Retina (tissue), 1 donor: ENCODE data around the gene PKD2L1.
A peak's percentile ranks its signal among the peaks of the same experiment; 100 is the strongest.
"Not testable (repeated sequence)": the region's sequence is repeated elsewhere in the genome, so short reads cannot be mapped to it uniquely, and the experiment has no call there.

Experiments
- DNase-seq: peaks from one replicate; pipeline ENCODE4 v3.0.0-alpha.2; 2016

Gene PKD2L1

DNA sequence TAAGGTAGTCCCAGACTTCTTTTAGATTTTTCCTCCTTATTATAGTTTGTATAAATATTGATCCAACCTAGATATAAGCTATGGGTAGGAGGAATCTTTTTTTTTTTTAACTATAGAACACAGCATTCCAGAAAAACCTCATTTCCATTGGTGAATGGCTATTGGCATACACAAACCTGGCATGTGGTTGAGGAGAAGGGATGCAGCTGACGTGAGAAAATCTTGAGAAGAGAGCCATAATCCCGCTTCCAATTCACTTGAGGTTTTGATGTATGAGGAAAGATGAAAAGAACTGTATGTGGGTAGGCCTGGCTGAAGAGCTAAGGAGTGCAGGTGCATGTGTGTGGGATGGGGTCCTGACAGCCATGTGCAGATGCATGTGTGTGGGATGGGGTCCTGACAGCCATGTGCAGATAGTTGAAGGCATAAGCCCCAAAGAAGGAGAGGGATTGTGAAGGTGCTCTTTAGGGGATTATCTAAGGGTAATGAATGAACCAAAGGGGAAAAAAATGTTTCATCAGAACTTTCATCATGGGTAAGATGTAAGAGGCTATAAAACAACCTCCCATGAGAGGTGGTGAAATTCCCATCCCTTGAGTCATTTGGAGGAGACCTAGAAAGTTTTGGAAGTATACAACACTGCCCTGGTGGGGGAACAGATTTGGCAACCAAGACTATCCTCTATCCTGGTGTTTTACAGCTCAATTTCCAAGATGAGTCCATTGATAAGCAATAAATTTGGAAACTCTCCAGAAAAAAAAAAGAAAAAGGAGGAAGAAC, 3.8 kb upstream of the PKD2L1 start:
- no peak for DNase-seq

DNA sequence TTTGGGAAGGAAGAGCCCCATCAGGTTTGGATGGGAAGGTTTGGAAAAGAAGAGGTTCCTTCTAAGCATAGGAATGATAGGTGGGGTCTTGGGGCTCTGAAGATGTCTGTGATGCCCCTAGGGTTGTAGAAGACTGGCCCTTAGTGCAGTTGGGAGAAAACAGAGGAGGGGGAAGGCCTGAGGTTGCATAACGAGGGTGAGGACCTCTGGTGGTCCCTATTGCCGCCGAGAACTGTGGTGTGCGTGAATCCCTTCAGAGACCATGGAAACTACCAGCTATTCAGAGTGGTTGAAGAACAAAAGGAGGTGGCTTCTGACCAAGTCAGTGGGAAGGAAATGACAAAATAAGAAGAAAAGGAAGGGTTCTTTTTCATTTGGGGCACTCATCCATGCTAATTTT, 3.1 kb upstream of the PKD2L1 start:
- DNase-seq, result no peak

DNA sequence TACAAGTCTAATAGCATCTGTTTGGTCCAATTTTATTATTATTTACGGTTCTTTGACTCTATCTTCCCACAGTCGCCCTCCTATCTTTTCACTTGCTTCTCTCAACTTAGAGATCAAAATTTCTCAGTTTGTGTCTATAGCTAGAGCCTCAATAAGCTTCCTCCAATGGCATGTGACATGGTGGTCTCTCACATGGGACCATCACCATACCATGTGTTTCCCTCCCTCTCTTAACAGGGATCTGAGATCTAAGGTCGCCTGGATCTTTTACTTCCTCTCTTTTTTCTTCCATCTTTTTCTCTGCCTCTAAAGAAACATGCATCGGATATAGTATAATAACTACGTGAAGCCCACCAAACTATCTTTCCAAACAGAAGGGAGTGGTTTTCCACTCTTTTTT, 1.8 kb downstream of the PKD2L1 start:
- no peak for DNase-seq

DNA sequence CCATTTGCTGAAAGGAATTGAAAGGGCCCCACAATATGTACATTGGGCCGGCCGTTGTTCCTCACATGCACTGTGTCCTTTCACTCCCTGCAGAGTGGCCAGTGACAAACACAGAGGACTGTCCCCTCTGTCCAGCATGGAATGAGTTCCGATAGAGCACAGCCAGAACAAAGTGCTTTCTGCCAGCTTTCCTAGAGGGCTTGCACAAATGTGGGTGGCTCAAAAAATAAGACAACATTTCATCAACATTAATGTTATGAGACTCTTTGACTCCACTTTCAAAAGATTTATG, 2.4 kb downstream of the PKD2L1 start:
- no peak for DNase-seq

DNA sequence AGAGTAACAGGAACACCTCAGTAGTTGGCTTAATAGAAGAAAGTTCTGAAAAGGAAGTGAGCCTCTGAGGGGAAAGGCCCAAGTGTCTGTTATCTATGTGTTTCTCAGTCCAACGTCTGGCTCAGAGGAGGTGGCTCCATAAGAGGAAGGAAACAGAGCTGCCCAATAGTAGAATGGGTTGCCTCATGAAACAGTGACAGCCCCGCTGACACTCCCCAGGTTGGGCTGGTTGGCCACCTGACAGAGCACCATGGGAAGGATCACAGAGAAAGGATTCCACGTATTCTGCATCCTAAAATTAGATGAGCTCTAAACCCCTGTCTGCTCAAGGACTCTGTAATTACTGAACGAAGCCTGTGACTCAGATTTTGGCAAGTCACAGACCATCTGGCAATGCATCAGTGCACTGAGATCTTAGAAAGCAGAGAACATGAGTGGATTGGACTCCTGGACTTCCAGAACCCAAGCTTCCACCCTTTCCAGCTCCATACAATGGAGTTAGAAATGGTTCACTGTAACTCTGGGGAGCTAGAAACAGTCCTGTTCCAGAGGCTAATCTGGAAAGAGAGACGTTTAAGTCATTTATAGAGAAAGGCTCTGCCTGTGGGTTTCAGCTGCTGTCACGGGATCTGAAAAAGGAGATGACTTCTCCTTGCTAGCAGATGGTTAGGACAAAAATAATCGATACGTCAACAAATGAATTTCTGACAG, 2.9 kb downstream of the PKD2L1 start:
- DNase-seq, result no peak

DNA sequence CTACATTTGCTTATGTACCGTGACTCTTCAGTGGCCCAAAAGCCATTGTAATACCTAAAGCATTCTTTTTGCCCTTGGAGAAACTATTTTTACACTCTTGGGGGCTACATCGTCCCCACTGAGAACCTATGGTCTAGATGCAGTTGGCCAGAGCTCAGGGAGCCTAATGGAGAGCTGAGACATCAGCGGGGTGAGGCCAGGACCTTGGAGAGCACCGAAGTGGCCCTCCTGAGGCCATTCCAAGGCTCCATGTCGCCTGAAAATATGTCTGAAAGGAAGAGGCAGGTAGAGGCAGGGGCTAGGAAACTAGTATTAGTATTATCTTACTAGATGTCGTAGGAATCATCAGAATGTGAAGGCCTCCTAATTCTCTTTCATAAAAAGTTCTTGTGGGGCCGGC, 4.9 kb downstream of the PKD2L1 start:
- DNase-seq, result no peak

DNA sequence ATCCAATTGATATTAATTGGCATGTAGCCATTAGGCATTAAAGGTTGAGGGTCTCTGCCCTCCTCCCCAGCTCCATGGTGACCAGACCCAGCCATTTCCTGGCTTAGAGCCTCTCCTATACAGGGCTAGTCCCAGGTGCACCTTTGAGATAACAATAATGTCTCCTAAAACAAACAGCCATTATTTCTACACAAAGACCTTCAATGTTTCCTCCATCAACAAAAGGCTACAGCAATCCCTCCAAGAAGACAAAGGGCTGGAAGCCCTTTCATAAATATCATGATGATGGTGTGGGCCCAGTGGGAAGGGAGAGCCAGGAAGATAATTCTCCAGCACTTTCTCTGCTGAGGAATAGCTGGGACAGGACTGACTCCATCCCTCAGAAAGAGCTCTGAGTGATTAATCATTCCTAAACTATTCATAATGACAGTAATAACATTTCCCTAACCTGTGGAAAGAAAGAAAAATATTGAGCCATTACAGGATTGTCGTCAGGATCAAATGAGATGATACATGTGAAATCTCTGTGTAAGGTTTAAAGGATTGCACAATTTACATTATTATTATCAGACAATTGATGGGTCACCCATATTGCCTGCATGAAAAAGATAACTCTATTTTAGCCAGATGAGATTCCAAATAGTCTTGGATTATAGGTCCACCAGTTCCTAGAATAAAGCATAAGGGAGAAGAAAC, 10.2 kb downstream of the PKD2L1 start:
- DNase-seq, result no peak

DNA sequence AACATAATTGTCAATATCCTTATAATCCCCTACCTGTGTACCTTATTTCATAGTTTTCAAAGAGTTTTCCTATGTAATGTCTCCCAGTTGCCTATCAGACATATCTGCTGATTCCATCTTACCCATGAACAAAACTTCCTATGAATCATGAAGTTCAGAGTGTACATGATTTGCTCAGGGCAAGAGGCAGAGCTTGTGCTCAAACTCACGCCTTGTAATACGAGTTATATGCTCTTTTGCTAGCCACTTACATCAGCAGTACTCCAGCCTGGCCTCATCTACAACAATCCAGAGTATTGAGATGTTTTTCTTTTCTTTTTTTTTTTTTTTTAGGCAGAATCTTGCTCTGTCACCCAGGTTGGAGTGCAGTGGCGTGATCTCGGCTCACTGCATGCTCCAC, 11.8 kb downstream of the PKD2L1 start:
- DNase-seq, result no peak

DNA sequence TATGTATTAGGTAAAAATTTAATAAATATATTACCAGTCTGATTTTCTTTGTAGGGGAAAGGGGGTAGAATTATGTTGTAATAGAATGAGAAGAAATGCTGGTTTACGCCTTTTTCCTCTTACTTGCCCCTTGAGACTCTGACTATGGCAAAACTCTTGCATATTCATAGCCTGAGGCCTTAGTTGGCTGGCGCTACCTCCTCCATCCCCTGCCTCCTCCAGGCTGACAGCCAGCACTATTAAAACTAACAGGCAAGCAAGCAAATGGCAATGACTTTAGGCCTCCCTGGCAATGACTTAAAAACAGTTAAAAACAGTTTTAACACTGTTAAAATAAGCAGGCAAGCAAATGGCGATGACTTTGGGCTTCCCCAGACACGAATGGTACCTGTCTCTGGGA, 14.4 kb downstream of the PKD2L1 start:
- no peak for DNase-seq

DNA sequence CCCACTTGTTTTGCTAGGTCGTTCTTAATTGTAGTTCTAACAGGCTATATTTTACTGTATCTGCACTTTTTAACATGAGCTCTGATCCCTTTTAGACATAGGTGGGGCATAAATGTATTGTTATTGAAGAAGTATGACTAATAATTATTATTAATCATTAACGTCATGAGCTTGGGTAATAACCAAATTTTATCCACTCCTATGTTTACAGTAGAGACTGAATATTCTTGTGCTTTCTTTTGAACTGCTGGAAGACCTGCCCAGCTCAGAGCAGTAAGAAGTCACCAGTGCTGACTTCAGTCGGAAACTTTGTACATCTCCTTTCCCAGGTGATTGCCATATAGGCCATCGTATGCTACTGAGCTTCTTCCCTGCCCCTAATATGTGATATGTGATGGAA, 18.7 kb downstream of the PKD2L1 start:
- DNase-seq, result no peak

DNA sequence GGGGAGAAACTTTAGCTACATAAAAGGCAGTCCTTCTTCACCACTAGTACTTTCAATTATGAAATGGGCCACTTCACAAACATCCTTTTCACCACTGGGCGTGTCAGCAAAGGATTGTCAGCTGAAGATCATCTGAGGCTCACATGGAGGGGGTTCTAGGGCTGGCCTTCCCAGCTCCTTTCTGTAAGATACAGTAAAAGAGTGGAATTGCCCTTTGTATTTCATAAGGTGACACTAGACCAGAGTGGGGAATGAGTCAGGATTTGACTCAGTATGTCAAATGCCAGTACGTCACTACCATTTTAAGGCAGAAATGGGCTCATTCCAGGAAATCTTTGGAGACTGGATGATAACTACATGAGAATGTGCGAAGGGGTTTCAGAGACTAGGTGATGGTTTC, 22.3 kb downstream of the PKD2L1 start:
- DNase-seq, result no peak

DNA sequence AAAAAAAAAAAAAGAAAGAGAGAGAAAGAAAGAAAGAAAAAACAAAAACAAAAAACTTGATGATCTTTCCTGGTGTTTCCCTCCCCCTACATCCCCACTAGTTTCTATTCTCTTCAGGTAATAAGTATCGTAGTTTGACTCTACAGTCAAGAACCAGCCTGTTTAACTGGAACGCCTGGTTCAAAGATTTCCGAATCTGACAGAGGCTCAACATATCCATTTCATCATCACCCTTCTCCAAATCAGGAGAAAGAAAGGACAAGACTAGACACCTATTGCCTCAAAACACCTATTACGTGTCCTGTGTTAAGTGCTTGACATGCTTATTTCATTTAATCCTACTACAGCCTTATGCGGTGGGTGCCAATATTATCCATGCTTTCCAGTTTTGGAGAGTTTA, 23.2 kb downstream of the PKD2L1 start:
- DNase-seq, result no peak

DNA sequence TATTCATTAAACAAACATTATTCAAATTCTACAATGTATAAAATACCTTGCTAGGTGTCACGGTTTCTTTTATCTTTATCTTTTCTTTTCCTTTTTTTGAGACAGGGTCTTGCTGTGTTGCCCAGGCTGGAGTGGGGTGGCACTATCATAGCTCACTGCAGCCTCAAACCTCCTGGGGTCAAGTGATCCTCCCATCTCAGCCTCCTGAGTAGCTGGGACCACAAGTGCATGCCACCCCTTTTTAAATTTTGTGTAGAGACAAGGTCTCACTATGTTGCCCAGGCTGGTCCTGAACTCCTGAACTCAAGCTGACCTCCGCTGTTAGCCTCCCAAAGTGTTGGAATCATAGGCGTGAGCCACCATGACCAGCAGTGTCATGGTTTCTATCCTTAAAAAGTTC, 25.6 kb downstream of the PKD2L1 start:
- DNase-seq, result no peak

DNA sequence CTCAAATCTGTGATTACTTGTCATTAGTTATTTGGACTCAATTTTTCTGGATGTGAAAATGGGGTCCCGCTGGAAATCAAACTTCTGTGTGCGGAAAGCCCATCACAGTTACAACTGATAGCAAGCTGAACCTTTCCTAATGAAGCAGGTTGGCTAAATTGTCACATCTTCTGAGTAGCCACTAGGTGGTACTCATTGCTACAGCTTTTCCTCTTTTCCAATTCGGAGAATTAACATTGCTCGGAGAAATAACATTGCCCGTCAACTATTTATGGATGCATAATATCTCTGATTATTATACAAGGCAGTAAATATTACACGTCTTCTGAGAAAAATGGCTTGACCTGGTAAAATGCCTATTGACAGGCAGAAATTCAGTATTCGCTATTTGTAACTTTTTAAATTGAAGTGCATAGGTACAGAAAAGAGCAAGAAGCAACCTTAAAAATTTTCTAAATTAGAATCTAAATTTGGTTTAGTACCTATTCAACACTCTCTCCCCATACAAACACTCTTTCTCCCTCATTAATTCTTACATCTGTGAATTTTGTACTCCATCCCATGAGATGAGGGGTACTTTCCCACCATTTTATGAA, 26.2 kb downstream of the PKD2L1 start:
- DNase-seq, result peak; percentile 13

DNA sequence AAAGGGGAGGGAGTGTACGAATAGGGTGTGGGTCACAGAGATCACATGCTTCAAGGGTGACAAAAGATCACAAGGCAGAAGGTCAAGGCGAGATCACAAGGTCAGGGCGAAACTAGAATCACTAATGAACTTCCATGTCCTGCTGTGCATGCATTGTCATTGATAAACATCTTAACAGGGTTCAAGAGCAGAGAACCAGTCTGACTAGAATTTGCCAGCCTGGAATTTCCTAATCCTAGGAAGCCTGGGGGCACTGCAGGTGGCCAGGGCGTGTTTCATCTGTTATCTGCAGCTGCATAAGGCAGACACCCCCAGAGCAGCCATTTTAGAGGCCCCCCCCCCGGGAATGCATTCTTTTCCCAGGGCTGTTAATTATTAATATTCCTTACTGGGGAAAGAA, 28.9 kb downstream of the PKD2L1 start:
- DNase-seq, result not testable (repeated sequence)

DNA sequence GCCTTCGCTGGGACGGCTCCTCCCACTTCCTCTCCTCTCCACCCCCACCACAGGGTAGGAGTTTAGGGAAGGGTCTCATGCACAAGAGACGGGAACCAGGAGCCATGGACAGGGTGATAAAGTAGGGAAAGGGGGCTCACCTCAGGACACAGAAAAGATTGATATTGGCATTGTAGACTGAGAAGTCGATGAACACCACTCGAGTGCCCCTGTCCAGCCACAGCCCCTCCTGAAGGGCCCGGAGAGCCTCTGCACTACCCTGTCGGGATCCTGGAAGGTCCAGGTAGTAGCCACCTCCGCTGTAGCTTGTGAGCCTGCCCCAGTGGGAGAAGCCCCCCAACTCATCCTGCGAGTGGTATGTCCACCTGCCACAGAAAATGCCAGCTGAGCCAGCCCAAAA, 32.8 kb downstream of the PKD2L1 start:
- DNase-seq, result no peak

DNA sequence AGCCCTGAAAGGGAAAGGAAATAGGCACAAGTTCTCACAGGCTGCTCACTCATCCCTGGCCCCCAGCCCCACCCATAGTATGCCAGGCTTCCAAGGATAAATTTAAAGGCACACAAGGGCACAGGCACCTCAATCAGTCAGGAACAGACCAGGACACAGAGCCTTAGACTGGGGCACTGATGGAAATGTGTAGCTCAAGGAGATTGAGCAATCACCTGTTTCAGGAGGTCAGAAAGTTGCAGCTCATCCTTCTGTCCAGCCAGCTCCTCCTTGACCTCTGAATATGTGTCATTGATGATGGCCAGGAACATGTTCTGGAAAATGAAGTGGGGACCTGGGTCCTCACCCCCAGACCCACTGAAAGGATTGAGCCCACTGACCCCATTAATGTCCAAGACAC, 37.0 kb downstream of the PKD2L1 start:
- DNase-seq, result no peak

DNA sequence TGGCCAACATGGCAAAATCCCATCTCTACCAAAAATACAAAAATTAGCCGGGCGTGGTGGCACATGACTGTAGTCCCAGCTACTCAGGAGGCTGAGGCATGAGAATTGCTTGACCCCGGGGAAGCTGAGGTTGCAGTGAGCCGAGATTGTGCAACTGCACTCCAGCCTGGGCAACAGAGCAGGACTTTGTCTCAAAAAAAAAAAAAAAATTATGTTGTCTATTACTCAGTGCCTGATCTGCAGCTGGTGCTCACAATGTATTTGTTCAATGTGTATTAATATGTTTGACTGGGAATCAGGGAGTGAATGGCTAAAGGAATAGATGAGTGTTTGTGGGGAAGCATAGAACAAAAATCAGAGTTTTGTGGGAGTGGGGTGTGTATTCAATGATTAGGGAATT, 37.7 kb downstream of the PKD2L1 start:
- not testable (repeated sequence) for DNase-seq

DNA sequence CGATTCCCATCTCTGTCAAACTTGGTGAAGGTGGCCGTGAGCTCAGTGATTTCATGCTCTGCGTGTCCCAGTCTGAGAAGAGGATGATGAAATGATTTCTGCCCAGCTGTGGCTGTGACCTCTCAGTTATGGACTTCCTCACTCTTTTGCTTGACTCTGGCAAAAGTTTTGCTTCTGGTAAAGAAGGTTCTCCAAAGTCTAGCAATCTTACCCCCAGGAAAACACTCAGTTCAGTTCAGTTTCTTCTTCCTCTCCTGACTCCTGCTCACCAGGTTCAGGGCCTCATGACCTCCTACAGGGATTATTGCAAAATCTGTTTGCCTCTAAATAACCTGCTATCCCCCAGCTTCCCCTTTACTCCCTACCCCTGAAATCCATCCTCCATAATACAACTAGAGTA, 38.7 kb downstream of the PKD2L1 start:
- DNase-seq, result no peak

DNA sequence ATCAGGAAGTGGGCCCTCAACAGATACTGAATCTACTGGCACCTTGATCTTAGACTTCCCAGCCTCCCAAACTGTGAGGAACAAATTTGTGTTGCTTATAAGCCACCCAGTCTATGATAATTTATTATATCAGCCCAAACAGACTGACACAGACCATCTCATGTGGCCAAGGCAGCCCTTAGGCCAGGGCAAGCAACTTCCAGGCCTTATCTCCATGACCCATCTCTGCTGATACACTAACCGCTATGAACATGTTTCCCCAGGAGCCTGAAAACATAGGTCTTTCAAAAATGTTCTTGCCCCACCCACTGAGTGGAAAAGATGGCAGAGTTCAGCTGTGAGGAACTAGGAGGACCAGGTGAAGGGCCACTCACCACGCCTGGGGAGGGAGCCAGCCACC, 40.4 kb downstream of the PKD2L1 start:
- no peak for DNase-seq

DNA sequence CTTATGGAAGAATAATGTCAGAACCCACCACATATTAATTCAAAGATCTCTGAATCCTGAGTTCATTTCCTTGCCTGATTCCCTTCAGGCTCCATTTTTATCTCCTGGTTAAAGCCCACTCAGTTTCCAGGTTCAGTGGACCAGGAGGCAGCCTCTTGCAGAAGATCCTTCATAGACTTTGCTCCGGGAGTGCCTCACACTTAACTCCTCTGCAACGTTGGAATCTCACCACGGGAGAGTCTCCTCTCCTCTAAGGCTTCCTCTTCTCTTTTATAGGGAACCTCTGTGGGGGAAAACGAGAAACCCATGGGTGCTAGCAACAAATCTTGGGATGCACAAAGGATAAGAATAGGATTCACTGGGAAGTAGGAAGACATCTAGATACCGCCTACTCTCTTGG, 41.8 kb downstream of the PKD2L1 start:
- no peak for DNase-seq

DNA sequence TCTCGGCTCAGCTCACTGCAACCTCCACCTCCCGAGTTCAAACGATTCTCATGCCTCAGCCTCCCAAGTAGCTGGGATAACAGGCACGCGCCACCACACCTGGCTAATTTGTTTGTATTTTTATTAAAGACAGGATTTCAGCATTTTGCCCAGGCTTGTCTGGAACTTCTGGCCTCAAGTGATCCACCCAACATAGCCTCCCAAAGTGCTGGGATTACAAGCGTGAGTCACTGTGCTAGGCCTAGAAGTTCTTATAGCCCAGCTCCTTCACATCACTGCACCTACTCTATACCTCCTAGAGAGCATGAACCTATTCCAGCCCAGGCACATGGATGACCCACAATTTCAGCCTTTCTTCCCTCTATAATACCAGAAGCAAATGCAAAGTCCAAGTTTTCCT, 42.3 kb downstream of the PKD2L1 start:
- DNase-seq, result no peak

DNA sequence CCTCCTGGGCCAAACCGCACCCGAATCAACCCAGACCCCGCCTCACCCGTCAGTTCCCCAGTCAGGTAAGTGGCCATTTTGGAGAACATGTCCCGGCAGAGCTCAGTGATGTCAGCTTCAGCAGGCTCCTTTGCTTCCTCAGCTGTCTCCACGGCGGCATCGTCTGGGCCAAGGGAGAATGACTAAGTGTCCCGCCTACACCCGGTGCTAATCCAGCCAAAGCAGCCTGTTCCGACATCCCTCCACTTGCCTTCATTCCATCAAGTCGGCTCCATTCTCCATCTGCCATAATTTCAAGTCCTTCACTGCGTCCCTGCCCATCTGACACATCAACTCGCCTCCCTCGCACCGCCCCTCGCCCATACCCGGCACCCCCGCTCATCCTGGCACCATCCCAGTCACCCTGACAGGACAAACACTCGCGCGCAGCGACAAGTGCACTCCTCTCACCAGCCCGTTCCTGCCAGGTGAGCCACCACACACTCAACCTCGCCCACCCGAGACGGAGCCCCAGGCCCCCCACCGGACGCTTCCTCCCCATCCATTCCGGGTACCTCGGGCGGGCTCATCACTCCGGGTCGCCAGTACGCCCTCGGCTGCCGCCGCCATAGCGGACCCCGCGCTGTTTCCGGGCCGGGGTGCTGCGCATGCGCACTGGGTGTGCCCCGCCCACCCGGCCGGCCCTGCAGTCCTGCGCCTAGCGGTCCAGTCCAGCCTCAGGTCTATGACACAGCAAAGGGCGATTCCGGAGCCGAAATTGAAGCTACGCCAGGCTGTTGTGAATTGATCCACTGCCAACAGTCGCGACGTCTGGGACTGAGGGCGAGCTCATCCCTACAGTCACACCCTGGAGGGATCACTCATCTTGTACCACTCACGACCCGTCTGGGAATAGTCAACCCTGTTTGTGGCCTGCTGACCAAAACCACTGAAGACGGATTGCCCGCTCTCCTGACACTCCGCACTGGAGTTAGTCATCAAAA, 43.7 kb downstream of the PKD2L1 start, which contains the start of gene BLOC1S2:
Gene BLOC1S2 (minus strand): TSS at position 630 of the 983 bp plus-strand sequence. CDS start 21 bp downstream, at position 609.
- DNase-seq, result peak; percentile 95
